Rectal smooth muscle tissue (tissue), 1 donor: ENCODE measurements around the gene FAM114A2.
"Not testable (repeated sequence)": the region's sequence is repeated elsewhere in the genome, so short reads cannot be mapped to it uniquely, and the experiment has no call there.

Experiments used
- H3K27ac ChIP-seq: one replicate; pipeline ENCODE4 v1.7.0; 2013; ENCODE audit warnings: low read depth, low read length, inconsistent platforms
- H3K27me3 ChIP-seq: one replicate; pipeline ENCODE4 v1.7.0; 2013; ENCODE audit warnings: low read length; ENCODE audit not compliant: control insufficient read depth, insufficient read depth
- H3K36me3 ChIP-seq: one replicate; pipeline ENCODE4 v1.7.0; 2013; ENCODE audit warnings: low read length; ENCODE audit not compliant: control insufficient read depth, insufficient read depth
- H3K4me1 ChIP-seq: one replicate; pipeline ENCODE4 v1.7.0; 2013; ENCODE audit warnings: low read length; ENCODE audit not compliant: control insufficient read depth, insufficient read depth
- H3K4me3 ChIP-seq: one replicate; pipeline ENCODE4 v1.7.0; 2013; ENCODE audit warnings: low read length
- H3K9ac ChIP-seq: one replicate; pipeline ENCODE4 v1.7.0; 2013; ENCODE audit warnings: low read length

The FAM114A2 gene

GRCh38 chr5:154038707-154039457 is at the start of gene FAM114A2, which contains the start of gene MFAP3:
Gene FAM114A2, minus strand, starts transcription at chr5:154038910. Its CDS starts 3,957 bp downstream, at chr5:154034953.
Gene MFAP3, plus strand, starts transcription at chr5:154038967. Its CDS starts 10,756 bp downstream, at chr5:154049723.
- Histone ChIP-seq H3K9ac (peak within 1 kb of the TSS; percentile 77), H3K4me1 (peaks cover 5% of the 10 kb centered on the region), H3K27me3 (no peaks in the 10 kb centered on the region), H3K27ac (peak within 1 kb of the TSS; percentile 86), H3K4me3 (peak within 1 kb of the TSS; percentile 77), H3K36me3 (no peaks in the 10 kb centered on the region)

- H3K27ac ChIP-seq = no peak overlapping the region
Measured at GRCh38 chr5:154087260-154087659, 48.5 kb upstream of the FAM114A2 start.

GRCh38 chr5:154086641-154087040 is 47.9 kb upstream of the FAM114A2 start:
- no peaks in the 10 kb centered on the region for H3K36me3 ChIP-seq
- no peak overlapping the region for H3K9ac ChIP-seq
- H3K4me3 ChIP-seq = no peak overlapping the region
- no peaks in the 10 kb centered on the region for H3K27me3 ChIP-seq
- H3K27ac ChIP-seq = no peak overlapping the region
- H3K4me1 ChIP-seq = no peaks in the 10 kb centered on the region

More at GRCh38 chr5:154087260-154087659, 48.5 kb upstream of the FAM114A2 start:
- Histone ChIP-seq H3K4me3 (no peak overlapping the region), H3K27me3 (no peaks in the 10 kb centered on the region), H3K36me3 (no peaks in the 10 kb centered on the region), H3K4me1 (no peaks in the 10 kb centered on the region), H3K9ac (no peak overlapping the region)

- H3K27ac ChIP-seq = no peak overlapping the region
Measured at GRCh38 chr5:154086146-154086545, 47.4 kb upstream of the FAM114A2 start.

GRCh38 chr5:154084062-154084639 is 45.4 kb upstream of the FAM114A2 start:
- Histone ChIP-seq H3K36me3 (no peaks in the 10 kb centered on the region), H3K27ac (no peak overlapping the region), H3K4me1 (no peaks in the 10 kb centered on the region), H3K4me3 (no peak overlapping the region), H3K27me3 (no peaks in the 10 kb centered on the region), H3K9ac (no peak overlapping the region)

More at GRCh38 chr5:154086146-154086545, 47.4 kb upstream of the FAM114A2 start:
- H3K9ac ChIP-seq = no peak overlapping the region
- H3K36me3 ChIP-seq = no peaks in the 10 kb centered on the region
- no peaks in the 10 kb centered on the region for H3K4me1 ChIP-seq
- H3K27me3 ChIP-seq = no peaks in the 10 kb centered on the region
- no peak overlapping the region for H3K4me3 ChIP-seq

GRCh38 chr5:154081246-154081645 is 42.5 kb upstream of the FAM114A2 start:
- Histone ChIP-seq H3K27me3 (no peaks in the 10 kb centered on the region), H3K4me3 (no peak overlapping the region), H3K27ac (no peak overlapping the region), H3K9ac (no peak overlapping the region), H3K4me1 (no peaks in the 10 kb centered on the region), H3K36me3 (no peaks in the 10 kb centered on the region)

GRCh38 chr5:154078272-154078671 is 39.6 kb upstream of the FAM114A2 start:
- H3K27me3 ChIP-seq = no peaks in the 10 kb centered on the region
- no peak overlapping the region for H3K9ac ChIP-seq
- no peak overlapping the region for H3K27ac ChIP-seq
- no peaks in the 10 kb centered on the region for H3K36me3 ChIP-seq
- H3K4me1 ChIP-seq = no peaks in the 10 kb centered on the region
- H3K4me3 ChIP-seq = no peak overlapping the region

GRCh38 chr5:154077696-154078095 is 39.0 kb upstream of the FAM114A2 start:
- Histone ChIP-seq H3K4me1 (no peaks in the 10 kb centered on the region), H3K4me3 (no peak overlapping the region), H3K9ac (no peak overlapping the region), H3K27me3 (no peaks in the 10 kb centered on the region), H3K27ac (no peak overlapping the region), H3K36me3 (no peaks in the 10 kb centered on the region)

- no peaks in the 10 kb centered on the region for H3K27me3 ChIP-seq
- no peaks in the 10 kb centered on the region for H3K36me3 ChIP-seq
- H3K4me1 ChIP-seq = no peaks in the 10 kb centered on the region
- no peak overlapping the region for H3K9ac ChIP-seq
- no peak overlapping the region for H3K27ac ChIP-seq
- H3K4me3 ChIP-seq = no peak overlapping the region
Measured at GRCh38 chr5:154076240-154076922, 37.7 kb upstream of the FAM114A2 start.

GRCh38 chr5:154072414-154073171 is 33.9 kb upstream of the FAM114A2 start:
- H3K4me3 ChIP-seq = no peak overlapping the region
- no peaks in the 10 kb centered on the region for H3K27me3 ChIP-seq
- H3K9ac ChIP-seq = no peak overlapping the region
- no peak overlapping the region for H3K27ac ChIP-seq
- no peaks in the 10 kb centered on the region for H3K36me3 ChIP-seq
- H3K4me1 ChIP-seq = no peaks in the 10 kb centered on the region

GRCh38 chr5:154071799-154072413 is 33.2 kb upstream of the FAM114A2 start:
- H3K4me1 ChIP-seq = no peaks in the 10 kb centered on the region
- H3K4me3 ChIP-seq = no peak overlapping the region
- no peak overlapping the region for H3K27ac ChIP-seq
- no peaks in the 10 kb centered on the region for H3K36me3 ChIP-seq
- no peaks in the 10 kb centered on the region for H3K27me3 ChIP-seq
- no peak overlapping the region for H3K9ac ChIP-seq

GRCh38 chr5:154069854-154070253 is 31.1 kb upstream of the FAM114A2 start:
- H3K27me3 ChIP-seq, H3K4me1 ChIP-seq, H3K9ac ChIP-seq, H3K36me3 ChIP-seq, H3K27ac ChIP-seq, H3K4me3 ChIP-seq: not testable (repeated sequence)
